ENCODE measurements around the gene ZNF276.

GRCh38 chr16:89711601-89712273, 9.6 kb upstream of the ZNF276 start:
- no peak for TF ChIP-seq CTCF (IDR thresholded peaks at IDR 0.05)
- no peak for TF ChIP-seq EZH2 (IDR thresholded peaks at IDR 0.05; ENCODE audit: borderline replicate concordance, insufficient read depth, low read depth, low read length, poor library complexity, severe bottlenecking)

Measured in B cell (primary cell).